Hepatocyte (in vitro differentiated cells): ENCODE data around the gene LDB1.
A peak's percentile ranks its signal among the peaks of the same experiment; 100 is the strongest.

ENCODE experiments used
- EZH2 ChIP-seq: fragments of 200-600 bp; sonication (generic); IDR thresholded peaks from 2 replicates; pipeline ENCODE4 v1.6.1; 2016; ENCODE audit warnings: antibody characterized with exemption, mild to moderate bottlenecking, borderline replicate concordance
- EZH2phosphoT487 ChIP-seq: fragments of 200-600 bp; sonication (generic); IDR thresholded peaks from one replicate; pipeline ENCODE4 v1.6.1; 2018; ENCODE audit warnings: antibody characterized with exemption, mild to moderate bottlenecking, low read depth, moderate library complexity; ENCODE audit not compliant: unreplicated experiment, severe bottlenecking
- TF ChIP-seq, protein P1 (sequence below): fragments of 200-600 bp; sonication (generic); IDR thresholded peaks from 2 replicates; pipeline ENCODE4 v1.5.1; 2016; ENCODE audit warnings: antibody characterized with exemption, mild to moderate bottlenecking; ENCODE audit not compliant: poor library complexity

DNA sequence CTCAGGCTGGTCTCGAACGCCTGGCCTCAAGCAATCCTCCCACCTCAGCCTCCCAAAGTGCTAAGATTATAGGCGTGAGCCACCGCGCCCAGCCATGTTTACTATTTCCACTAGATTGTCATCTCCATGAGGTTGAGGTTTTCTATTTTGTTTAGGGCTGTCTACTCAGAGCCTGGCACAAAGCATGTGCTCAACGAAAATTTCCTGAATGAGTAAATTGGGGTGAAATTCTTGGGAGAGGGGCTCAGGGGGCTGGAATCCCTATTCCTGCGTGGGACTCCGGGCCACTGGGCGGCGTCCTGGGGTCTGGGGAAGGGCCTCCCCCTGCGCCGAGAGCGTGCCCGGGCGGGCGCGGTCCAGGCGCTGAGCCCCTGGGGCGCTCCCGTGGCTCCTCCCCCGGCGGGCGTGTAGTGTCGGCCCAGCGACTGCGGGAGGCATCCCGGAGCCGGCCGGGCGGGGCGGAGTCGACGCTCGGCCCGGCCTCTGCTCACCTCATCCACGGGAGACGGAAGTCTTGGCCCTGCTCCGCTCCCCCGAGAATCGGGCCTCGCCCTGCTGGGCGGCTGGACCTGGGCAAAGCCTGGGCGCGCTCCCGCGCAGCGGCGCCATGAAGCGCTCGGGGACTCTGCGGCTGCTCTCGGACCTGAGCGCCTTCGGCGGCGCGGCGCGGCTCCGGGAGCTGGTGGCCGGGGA lies 55.2 kb downstream of the LDB1 start, which contains the start of gene HPS6:
- TF ChIP-seq, protein P1, sequence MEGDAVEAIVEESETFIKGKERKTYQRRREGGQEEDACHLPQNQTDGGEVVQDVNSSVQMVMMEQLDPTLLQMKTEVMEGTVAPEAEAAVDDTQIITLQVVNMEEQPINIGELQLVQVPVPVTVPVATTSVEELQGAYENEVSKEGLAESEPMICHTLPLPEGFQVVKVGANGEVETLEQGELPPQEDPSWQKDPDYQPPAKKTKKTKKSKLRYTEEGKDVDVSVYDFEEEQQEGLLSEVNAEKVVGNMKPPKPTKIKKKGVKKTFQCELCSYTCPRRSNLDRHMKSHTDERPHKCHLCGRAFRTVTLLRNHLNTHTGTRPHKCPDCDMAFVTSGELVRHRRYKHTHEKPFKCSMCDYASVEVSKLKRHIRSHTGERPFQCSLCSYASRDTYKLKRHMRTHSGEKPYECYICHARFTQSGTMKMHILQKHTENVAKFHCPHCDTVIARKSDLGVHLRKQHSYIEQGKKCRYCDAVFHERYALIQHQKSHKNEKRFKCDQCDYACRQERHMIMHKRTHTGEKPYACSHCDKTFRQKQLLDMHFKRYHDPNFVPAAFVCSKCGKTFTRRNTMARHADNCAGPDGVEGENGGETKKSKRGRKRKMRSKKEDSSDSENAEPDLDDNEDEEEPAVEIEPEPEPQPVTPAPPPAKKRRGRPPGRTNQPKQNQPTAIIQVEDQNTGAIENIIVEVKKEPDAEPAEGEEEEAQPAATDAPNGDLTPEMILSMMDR: peak; percentile 19
- no peak for TF ChIP-seq EZH2
- no peak for TF ChIP-seq EZH2phosphoT487
